GM21619 (cell line): ENCODE data around the gene CAPZB.

Experiments
- ATAC-seq: cut with Tn5 transposase; IDR thresholded peaks from one replicate; pipeline ENCODE4 v1.9.1; 2021; ENCODE audit not compliant: unreplicated experiment

Gene CAPZB

GRCh38 chr1:19472174-19472573 lies 13.2 kb downstream of the CAPZB start:
- ATAC-seq, result no peak

- ATAC-seq, result no peak
Measured at GRCh38 chr1:19469004-19469403, 16.3 kb downstream of the CAPZB start.

- ATAC-seq, result peak; percentile 59
Measured at GRCh38 chr1:19468397-19468956, 16.9 kb downstream of the CAPZB start.

GRCh38 chr1:19467199-19468187 lies 17.8 kb downstream of the CAPZB start:
- no peak for ATAC-seq

- ATAC-seq, result no peak
Measured at GRCh38 chr1:19466112-19466561, 19.2 kb downstream of the CAPZB start.

- no peak for ATAC-seq
Measured at GRCh38 chr1:19465650-19466049, 19.7 kb downstream of the CAPZB start.

GRCh38 chr1:19465123-19465522 lies 20.2 kb downstream of the CAPZB start:
- no peak for ATAC-seq

GRCh38 chr1:19464696-19465095 lies 20.6 kb downstream of the CAPZB start:
- ATAC-seq, result no peak

GRCh38 chr1:19463504-19463803 lies 21.9 kb downstream of the CAPZB start:
- no peak for ATAC-seq

- peak; percentile 60 for ATAC-seq
Measured at GRCh38 chr1:19462781-19463503, 22.4 kb downstream of the CAPZB start.

- no peak for ATAC-seq
Measured at GRCh38 chr1:19461220-19461554, 24.2 kb downstream of the CAPZB start.

- no peak for ATAC-seq
Measured at GRCh38 chr1:19460535-19461219, 24.7 kb downstream of the CAPZB start.

- no peak for ATAC-seq
Measured at GRCh38 chr1:19458815-19459417, 26.4 kb downstream of the CAPZB start.

GRCh38 chr1:19457607-19458006 lies 27.7 kb downstream of the CAPZB start:
- no peak for ATAC-seq

GRCh38 chr1:19456968-19457441 lies 28.3 kb downstream of the CAPZB start:
- ATAC-seq, result no peak

GRCh38 chr1:19455353-19455752 lies 30.0 kb downstream of the CAPZB start:
- ATAC-seq, result no peak

- no peak for ATAC-seq
Measured at GRCh38 chr1:19454265-19455146, 30.8 kb downstream of the CAPZB start.

- no peak for ATAC-seq
Measured at GRCh38 chr1:19453741-19454201, 31.6 kb downstream of the CAPZB start.

- no peak for ATAC-seq
Measured at GRCh38 chr1:19452221-19452663, 33.1 kb downstream of the CAPZB start.
